Activated B cell treated with CpG ODN at 0.5 μM for 24 hours (primary cell): ENCODE results near the gene HNRNPM. TPM values are rescaled to one million over a fixed set of nuclear protein-coding genes. Genes with fewer than 3 reads are reported as not detected.
A peak's percentile ranks its signal among the peaks of the same experiment; 100 is the strongest.

Experiments used
- ATAC-seq: fragments of 200-7000 bp; cut with Tn5 transposase; one replicate; pipeline ENCODE4 v1.10.0; 2021; ENCODE audit warnings: low read depth, mild to moderate bottlenecking, moderate library complexity
- CTCF ChIA-PET: fragments of 350-600 bp; sonication (Branson Sonifier 250); formaldehyde crosslinking; loops from one replicate; lab custom pipeline; 2021; ENCODE audit warnings: antibody characterized with exemption; lab: Charles Lee
- POLR2A ChIA-PET: fragments of 350-600 bp; sonication (Branson Sonifier 250); formaldehyde crosslinking; loops from one replicate; lab custom pipeline; 2021; ENCODE audit warnings: antibody characterized with exemption; lab: Charles Lee
- DNase-seq: peaks from one replicate; pipeline ENCODE4 v3.0.0; 2022
- H3K27ac Mint-ChIP-seq: one replicate; pipeline ENCODE4 v1.8.0; 2020; ENCODE audit warnings: mixed read lengths
- H3K27me3 Mint-ChIP-seq: one replicate; pipeline ENCODE4 v1.8.0; 2021; ENCODE audit warnings: mixed read lengths
- H3K36me3 Mint-ChIP-seq: one replicate; pipeline ENCODE4 v1.8.0; 2021; ENCODE audit warnings: low read depth, mixed read lengths
- H3K4me1 Mint-ChIP-seq: one replicate; pipeline ENCODE4 v1.8.0; 2021; ENCODE audit warnings: mixed read lengths
- H3K4me3 Mint-ChIP-seq: one replicate; pipeline ENCODE4 v1.8.0; 2020; ENCODE audit warnings: mild to moderate bottlenecking, mixed read lengths
- H3K9me3 Mint-ChIP-seq: one replicate; pipeline ENCODE4 v1.8.0; 2020; ENCODE audit warnings: mixed read lengths
- intact Hi-C: fragments of 100-400 bp; cut with micrococcal nuclease; formaldehyde crosslinking; loops from one replicate; pipeline ENCODE4 v1.15.1; 2024
- total RNA-seq: library from RNA; stranded (reverse); gene quantifications from 2 replicates; pipeline ENCODE4 v1.2.3, GENCODE V29; 2022
- TF ChIP-seq, protein P1 (sequence below): fragments of 200-600 bp; IDR thresholded peaks from one replicate; pipeline ENCODE4 v1.8.0; 2022; ENCODE audit warnings: antibody characterized with exemption, mild to moderate bottlenecking

HNRNPM gene
- total RNA-seq, 1 donor from 2014 or later, result 282 TPM

DNA sequence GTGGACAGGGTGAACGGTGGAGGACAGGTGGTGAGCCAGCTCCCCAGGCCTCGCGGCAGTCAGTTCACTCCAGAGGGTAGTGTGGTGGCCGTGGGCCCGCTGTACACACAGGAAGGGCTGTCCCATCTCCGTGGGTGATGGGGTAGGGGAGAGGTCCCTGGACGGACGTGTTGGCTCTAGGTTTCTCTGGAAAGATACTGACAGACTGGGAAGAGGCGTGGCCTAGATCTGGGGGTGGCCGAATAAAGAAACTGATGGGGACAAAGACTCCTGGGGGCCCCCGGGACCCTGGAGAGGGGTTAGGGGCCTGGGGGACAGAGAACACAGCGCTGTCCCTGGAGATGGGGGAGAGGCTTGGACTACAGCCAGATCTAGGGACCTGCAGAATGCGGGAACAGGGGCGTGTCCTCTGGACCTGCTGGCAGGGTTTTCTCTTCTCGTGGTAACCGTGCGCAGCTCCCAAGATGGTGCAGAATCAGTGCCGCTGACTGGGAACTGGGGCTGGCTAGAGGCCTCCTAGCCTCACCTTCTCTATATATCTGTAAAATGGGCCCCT, 61.7 kb downstream of the HNRNPM start:
- peaks cover 11% of the 10 kb centered on the region for H3K4me1 Mint-ChIP-seq
- no peak for DNase-seq
- POLR2A ChIA-PET, result interaction anchor here (1.2 to 1.5 kb wide), 5 partner anchors 8 to 186 kb away, joined by 3 to 14 read pairs (median 6); partner anchors contain the start of genes HNRNPM, MARCHF2, NDUFA7 and RPS28
- peak overlapping the region; percentile 50 for H3K27ac Mint-ChIP-seq
- no peak for ATAC-seq
- H3K9me3 Mint-ChIP-seq, result no peaks in the 10 kb centered on the region
- TF ChIP-seq, protein P1, sequence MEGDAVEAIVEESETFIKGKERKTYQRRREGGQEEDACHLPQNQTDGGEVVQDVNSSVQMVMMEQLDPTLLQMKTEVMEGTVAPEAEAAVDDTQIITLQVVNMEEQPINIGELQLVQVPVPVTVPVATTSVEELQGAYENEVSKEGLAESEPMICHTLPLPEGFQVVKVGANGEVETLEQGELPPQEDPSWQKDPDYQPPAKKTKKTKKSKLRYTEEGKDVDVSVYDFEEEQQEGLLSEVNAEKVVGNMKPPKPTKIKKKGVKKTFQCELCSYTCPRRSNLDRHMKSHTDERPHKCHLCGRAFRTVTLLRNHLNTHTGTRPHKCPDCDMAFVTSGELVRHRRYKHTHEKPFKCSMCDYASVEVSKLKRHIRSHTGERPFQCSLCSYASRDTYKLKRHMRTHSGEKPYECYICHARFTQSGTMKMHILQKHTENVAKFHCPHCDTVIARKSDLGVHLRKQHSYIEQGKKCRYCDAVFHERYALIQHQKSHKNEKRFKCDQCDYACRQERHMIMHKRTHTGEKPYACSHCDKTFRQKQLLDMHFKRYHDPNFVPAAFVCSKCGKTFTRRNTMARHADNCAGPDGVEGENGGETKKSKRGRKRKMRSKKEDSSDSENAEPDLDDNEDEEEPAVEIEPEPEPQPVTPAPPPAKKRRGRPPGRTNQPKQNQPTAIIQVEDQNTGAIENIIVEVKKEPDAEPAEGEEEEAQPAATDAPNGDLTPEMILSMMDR, result no peak
- intact Hi-C loops, result loop anchor here (1.0 kb wide), 2 partner anchors 93 to 152 kb away; partner anchors contain the start of gene MARCHF2
- CTCF ChIA-PET, result interaction anchor here (0.7 to 3.5 kb wide), 10 partner anchors 7 to 152 kb away, joined by 3 to 16 read pairs (median 6); partner anchors contain the start of genes MARCHF2, MYO1F and ZNF414
- peak overlapping the region; percentile 91 for H3K4me3 Mint-ChIP-seq
- H3K27me3 Mint-ChIP-seq, result peaks cover 2% of the 10 kb centered on the region
- peaks cover 5% of the 10 kb centered on the region for H3K36me3 Mint-ChIP-seq

DNA sequence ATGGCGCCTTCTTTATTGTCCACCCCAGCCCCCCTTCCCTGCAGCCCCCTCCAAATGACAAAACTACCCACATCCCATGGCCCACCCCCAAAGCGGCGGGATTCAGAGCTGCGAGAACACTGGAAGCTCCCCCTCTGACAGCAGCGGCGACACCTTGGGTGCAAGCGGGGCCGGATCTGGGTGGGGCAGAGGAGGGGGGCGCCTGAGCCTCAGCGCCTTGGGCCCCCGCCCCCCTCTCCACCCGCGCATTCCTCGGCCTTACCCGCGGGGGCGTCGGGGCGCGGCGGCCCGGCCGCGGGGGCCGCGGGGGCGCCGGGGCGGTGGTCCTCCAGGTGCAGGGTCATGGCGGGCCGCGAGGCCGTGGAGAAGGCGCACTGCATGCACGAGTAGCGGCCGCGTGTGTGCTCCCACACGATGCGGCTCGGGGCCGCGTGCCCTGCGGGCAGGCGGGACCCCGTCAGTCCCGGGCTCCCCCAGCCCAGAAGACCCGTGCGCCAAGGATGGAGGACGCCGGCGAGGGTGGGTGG, 65.9 kb downstream of the HNRNPM start:
- no peaks in the 10 kb centered on the region for H3K9me3 Mint-ChIP-seq
- H3K27ac Mint-ChIP-seq, result no peak overlapping the region
- ChIA-PET CTCF (no interaction called here), POLR2A (no interaction called here)
- DNase-seq (no peak), ATAC-seq (no peak)
- no peak overlapping the region for H3K4me3 Mint-ChIP-seq
- H3K36me3 Mint-ChIP-seq, result peaks cover 12% of the 10 kb centered on the region
- intact Hi-C loops, result loop anchor here (5.0 kb wide), 3 partner anchors 38 to 1307 kb away; partner anchors contain the start of genes FBXL12 and KANK3
- H3K27me3 Mint-ChIP-seq, result no peaks in the 10 kb centered on the region
- H3K4me1 Mint-ChIP-seq, result peaks cover 22% of the 10 kb centered on the region
- TF ChIP-seq, protein P1, result no peak

DNA sequence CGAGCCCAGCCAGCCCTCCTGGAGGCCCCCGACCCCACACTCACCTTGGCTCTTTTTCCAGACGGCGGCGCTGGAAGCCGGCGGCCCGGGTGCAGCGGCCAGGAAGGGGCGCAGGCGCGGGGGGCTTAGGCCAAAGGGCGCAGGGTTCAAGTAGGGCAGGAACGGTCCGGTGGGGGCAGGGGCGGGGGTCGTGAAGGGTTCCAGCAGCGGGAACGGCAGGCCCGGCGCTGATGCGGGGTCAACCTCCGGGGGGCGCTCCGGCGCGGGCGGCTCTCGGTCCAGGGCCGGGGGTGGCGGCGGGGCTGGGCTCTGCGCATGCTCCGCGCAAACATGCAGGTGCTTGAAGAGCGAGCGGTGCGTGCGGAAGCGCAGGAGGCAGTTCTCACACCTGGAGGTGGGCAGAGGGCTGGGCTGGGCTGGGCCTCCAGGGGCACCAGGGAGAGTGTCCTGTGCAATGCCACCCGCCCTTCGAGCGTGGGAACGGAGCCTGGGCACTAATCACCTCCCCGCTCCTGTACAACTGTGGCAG, 66.9 kb downstream of the HNRNPM start:
- intact Hi-C loops, result loop anchor here (5.0 kb wide), 3 partner anchors 39 to 1306 kb away; partner anchors contain the start of genes FBXL12 and KANK3
- TF ChIP-seq, protein P1, result no peak
- no peaks in the 10 kb centered on the region for H3K9me3 Mint-ChIP-seq
- H3K4me1 Mint-ChIP-seq, result peaks cover 17% of the 10 kb centered on the region
- DNase-seq (no peak), ATAC-seq (no peak)
- no peaks in the 10 kb centered on the region for H3K27me3 Mint-ChIP-seq
- POLR2A ChIA-PET, result no interaction called here
- H3K4me3 Mint-ChIP-seq, result no peak overlapping the region
- no peak overlapping the region for H3K27ac Mint-ChIP-seq
- H3K36me3 Mint-ChIP-seq, result peaks cover 12% of the 10 kb centered on the region
- CTCF ChIA-PET, result no interaction called here

DNA sequence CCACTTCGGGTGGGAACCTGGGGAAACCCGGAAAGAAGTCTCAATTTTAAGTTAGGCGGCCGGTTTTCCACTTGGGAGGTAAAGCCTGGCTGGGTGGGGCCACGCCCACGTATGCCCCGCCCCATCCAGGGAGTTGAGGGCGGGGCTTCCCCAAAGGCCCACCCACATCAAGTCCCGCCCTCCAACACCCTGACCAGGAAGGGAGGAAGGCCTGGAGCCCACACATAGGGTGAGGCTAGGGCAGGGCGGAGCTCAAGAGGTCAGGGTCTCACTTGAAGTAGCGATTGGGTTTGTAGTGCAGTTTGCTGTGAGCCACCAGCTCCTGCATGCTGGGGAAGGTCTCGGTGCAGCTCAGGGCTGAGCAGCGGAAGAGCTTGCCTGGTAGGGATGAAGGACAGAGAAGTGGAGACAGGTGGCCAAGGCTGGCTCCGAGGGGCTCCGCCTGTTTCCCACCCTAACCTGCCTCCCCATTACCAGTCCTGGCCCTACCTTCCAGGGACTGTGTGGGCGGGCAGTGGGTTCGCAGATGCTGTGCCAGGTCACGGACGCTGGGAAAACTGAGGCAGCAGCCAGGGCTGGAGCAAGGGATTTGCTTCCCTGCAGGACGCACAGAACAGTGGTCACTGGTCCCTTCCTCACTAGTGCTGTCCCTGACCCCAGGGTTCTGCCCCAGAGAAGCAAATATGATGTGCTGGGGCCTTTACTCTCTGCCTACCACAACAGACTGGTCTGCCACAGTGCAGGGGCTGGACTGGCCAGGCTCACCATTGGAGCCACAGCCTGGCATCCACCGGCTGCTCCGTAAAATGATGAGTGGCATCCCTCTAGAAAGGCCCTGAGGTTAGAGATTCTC, 67.6 kb downstream of the HNRNPM start:
- no peaks in the 10 kb centered on the region for H3K9me3 Mint-ChIP-seq

More for the DNA sequence above, 67.6 kb downstream of the HNRNPM start:
- TF ChIP-seq, protein P1, result no peak
- ChIA-PET POLR2A (interaction anchor here (1.4 to 2.8 kb wide), 4 partner anchors 13 to 569 kb away, joined by 7 to 30 read pairs (median 15); partner anchors contain the start of genes MARCHF2 and TIMM44), CTCF (interaction anchor here (1.4 kb wide), 1 partner anchor 66 kb away, joined by 11 read pairs; no protein-coding TSS in a partner anchor)
- Mint-ChIP-seq H3K4me1 (peaks cover 18% of the 10 kb centered on the region), H3K27ac (no peak overlapping the region), H3K27me3 (no peaks in the 10 kb centered on the region), H3K36me3 (peaks cover 12% of the 10 kb centered on the region), H3K4me3 (no peak overlapping the region)
- DNase-seq (no peak), ATAC-seq (no peak)
- intact Hi-C loops, result loop anchor here (5.0 kb wide), 3 partner anchors 40 to 1305 kb away; partner anchors contain the start of genes FBXL12 and KANK3
